Body of pancreas (tissue), 4 donors: ENCODE results near the gene SERPINA10.

Experiments
- POLR2A ChIP-seq, 3 donors: fragments of 450-650 bp; IDR thresholded peaks; one replicate each; pipeline ENCODE4 v1.6.1; 2016; ENCODE audit warnings: antibody characterized with exemption in 3 of 3, mild to moderate bottlenecking in 2 of 3
- TF ChIP-seq, protein P1 (sequence below), 7 experiments: fragments of 450-650 bp in 4 of 7; fragments of 200-600 bp in 3 of 7; sonication (generic) in 3 of 7; IDR thresholded peaks; one replicate each; pipeline ENCODE4 v1.5.1; 2016 to 2019; ENCODE audit warnings: antibody characterized with exemption in 7 of 7

DNA sequence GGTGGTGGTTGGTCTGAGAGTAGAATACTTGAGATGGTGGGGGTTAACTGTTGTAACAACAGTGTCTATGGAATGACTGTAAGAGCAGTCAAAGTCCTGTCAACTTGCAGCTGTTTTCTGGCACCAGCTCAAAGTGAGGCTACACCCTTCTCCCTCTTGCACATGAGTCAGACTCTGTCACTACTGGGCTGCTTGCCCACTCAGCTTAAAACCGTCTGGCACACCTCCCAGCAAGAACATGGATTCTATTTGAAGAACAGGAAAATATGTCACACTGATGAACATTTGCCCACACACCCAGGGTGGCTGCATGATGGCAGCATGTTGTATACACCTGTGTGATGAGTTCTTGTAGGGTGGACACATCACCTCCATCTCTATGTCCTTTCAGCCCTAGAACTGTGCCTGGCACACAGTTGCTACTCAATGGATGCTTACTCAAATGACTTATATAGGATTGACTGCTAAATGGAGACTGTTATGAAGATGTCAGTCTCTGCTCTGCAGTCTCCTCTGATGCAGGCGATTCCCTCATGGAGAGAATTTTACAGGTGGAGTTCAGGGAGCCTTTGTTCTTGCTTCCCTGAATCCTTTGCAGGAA, 49.4 kb upstream of the SERPINA10 start:
- TF ChIP-seq, protein P1, sequence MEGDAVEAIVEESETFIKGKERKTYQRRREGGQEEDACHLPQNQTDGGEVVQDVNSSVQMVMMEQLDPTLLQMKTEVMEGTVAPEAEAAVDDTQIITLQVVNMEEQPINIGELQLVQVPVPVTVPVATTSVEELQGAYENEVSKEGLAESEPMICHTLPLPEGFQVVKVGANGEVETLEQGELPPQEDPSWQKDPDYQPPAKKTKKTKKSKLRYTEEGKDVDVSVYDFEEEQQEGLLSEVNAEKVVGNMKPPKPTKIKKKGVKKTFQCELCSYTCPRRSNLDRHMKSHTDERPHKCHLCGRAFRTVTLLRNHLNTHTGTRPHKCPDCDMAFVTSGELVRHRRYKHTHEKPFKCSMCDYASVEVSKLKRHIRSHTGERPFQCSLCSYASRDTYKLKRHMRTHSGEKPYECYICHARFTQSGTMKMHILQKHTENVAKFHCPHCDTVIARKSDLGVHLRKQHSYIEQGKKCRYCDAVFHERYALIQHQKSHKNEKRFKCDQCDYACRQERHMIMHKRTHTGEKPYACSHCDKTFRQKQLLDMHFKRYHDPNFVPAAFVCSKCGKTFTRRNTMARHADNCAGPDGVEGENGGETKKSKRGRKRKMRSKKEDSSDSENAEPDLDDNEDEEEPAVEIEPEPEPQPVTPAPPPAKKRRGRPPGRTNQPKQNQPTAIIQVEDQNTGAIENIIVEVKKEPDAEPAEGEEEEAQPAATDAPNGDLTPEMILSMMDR (IDR thresholded peaks at IDR 0.05): no peak
- no peak for TF ChIP-seq POLR2A (IDR thresholded peaks at IDR 0.05)
